ENCODE results near the gene TFDP1.

TFDP1 gene

GRCh38 chr13:113647351-113648215 is 63.0 kb downstream of the TFDP1 start:
- TF ChIP-seq, protein P1, sequence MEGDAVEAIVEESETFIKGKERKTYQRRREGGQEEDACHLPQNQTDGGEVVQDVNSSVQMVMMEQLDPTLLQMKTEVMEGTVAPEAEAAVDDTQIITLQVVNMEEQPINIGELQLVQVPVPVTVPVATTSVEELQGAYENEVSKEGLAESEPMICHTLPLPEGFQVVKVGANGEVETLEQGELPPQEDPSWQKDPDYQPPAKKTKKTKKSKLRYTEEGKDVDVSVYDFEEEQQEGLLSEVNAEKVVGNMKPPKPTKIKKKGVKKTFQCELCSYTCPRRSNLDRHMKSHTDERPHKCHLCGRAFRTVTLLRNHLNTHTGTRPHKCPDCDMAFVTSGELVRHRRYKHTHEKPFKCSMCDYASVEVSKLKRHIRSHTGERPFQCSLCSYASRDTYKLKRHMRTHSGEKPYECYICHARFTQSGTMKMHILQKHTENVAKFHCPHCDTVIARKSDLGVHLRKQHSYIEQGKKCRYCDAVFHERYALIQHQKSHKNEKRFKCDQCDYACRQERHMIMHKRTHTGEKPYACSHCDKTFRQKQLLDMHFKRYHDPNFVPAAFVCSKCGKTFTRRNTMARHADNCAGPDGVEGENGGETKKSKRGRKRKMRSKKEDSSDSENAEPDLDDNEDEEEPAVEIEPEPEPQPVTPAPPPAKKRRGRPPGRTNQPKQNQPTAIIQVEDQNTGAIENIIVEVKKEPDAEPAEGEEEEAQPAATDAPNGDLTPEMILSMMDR (IDR thresholded peaks at IDR 0.05; ENCODE audit: insufficient read depth, low read length, poor library complexity, severe bottlenecking), result no peak
- no peak for TF ChIP-seq EZH2phosphoT487 (conservative IDR thresholded peaks at IDR 0.05; ENCODE audit: low read length)
- no peak overlapping the region for H3K4me3 ChIP-seq (ENCODE audit: insufficient read depth, low read length, poor library complexity, severe bottlenecking)
- no peaks in the 10 kb centered on the region for H3K36me3 ChIP-seq (ENCODE audit: low read length)
- H3K9me3 ChIP-seq (ENCODE audit: insufficient read depth, low read length), result no peaks in the 10 kb centered on the region
- H3F3A ChIP-seq (ENCODE audit: insufficient read depth), result peaks cover 11% of the 10 kb centered on the region; the same call in 1 of the 2 replicates
- no peak overlapping the region for H3K27ac ChIP-seq (ENCODE audit: low read depth, low read length)
- no peak overlapping the region for H3K9ac ChIP-seq (ENCODE audit: low read length)
- H3K27me3 ChIP-seq (ENCODE audit: low read length), result no peaks in the 10 kb centered on the region
- H3K4me2 ChIP-seq (ENCODE audit: low read depth, low read length, poor library complexity, severe bottlenecking), result no peak overlapping the region
- H4K20me1 ChIP-seq (ENCODE audit: low read depth, low read length), result no peaks in the 10 kb centered on the region
- H3K9me2 ChIP-seq (replicated peaks; ENCODE audit: insufficient read depth, low read length), result no peaks in the 10 kb centered on the region
- H3K79me2 ChIP-seq (ENCODE audit: insufficient read depth, low read length), result no peaks in the 10 kb centered on the region
- no peak overlapping the region for H2AFZ ChIP-seq (ENCODE audit: low read depth, low read length, severe bottlenecking)

DNA sequence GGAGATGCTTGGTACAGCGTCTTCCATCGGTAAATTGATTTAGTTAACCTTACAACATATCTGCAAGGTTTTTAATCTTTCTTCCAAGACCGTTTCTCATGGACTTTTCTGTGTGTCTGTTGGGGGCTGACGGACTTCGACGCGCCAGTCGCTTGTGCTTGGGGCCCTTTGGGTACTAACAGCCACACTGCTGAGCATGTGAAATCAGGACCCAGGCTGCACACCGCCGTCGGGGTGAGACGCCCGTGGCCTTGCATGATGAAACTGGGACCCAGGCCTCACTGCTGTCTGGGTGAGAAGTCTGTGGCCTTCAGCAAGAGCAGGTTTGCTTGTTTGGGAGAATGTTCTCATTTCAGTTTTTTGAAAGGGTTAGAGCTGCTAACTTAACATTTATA is 63.7 kb downstream of the TFDP1 start:
- H2AFZ ChIP-seq (ENCODE audit: low read depth, low read length, severe bottlenecking), result no peak overlapping the region
- H3K27me3 ChIP-seq (ENCODE audit: low read length), result no peaks in the 10 kb centered on the region
- no peak overlapping the region for H3K4me3 ChIP-seq (ENCODE audit: insufficient read depth, low read length, poor library complexity, severe bottlenecking)
- no peaks in the 10 kb centered on the region for H3K36me3 ChIP-seq (ENCODE audit: low read length)
- H3K9me3 ChIP-seq (ENCODE audit: insufficient read depth, low read length), result no peaks in the 10 kb centered on the region
- no peak overlapping the region for H3K27ac ChIP-seq (ENCODE audit: low read depth, low read length)
- H3K9me2 ChIP-seq (replicated peaks; ENCODE audit: insufficient read depth, low read length), result no peaks in the 10 kb centered on the region
- H3K4me2 ChIP-seq (ENCODE audit: low read depth, low read length, poor library complexity, severe bottlenecking), result no peak overlapping the region
- no peak overlapping the region for H3K9ac ChIP-seq (ENCODE audit: low read length)
- TF ChIP-seq, protein P1 (IDR thresholded peaks at IDR 0.05; ENCODE audit: insufficient read depth, low read length, poor library complexity, severe bottlenecking), result no peak
- no peak for TF ChIP-seq EZH2phosphoT487 (conservative IDR thresholded peaks at IDR 0.05; ENCODE audit: low read length)
- H4K20me1 ChIP-seq (ENCODE audit: low read depth, low read length), result no peaks in the 10 kb centered on the region
- H3F3A ChIP-seq (ENCODE audit: insufficient read depth), result peaks cover 8% of the 10 kb centered on the region; the same call in 1 of the 2 replicates
- H3K79me2 ChIP-seq (ENCODE audit: insufficient read depth, low read length), result no peaks in the 10 kb centered on the region

- Histone ChIP-seq H3K4me2 (ENCODE audit: low read depth, low read length, poor library complexity, severe bottlenecking) (no peak overlapping the region), H4K20me1 (ENCODE audit: low read depth, low read length) (no peaks in the 10 kb centered on the region), H3F3A (ENCODE audit: insufficient read depth) (peaks cover 4% of the 10 kb centered on the region; the same call in 1 of the 2 replicates), H3K9me2 (replicated peaks; ENCODE audit: insufficient read depth, low read length) (no peaks in the 10 kb centered on the region), H2AFZ (ENCODE audit: low read depth, low read length, severe bottlenecking) (no peak overlapping the region), H3K9me3 (ENCODE audit: insufficient read depth, low read length) (no peaks in the 10 kb centered on the region), H3K9ac (ENCODE audit: low read length) (no peak overlapping the region), H3K27me3 (ENCODE audit: low read length) (no peaks in the 10 kb centered on the region), H3K36me3 (ENCODE audit: low read length) (no peaks in the 10 kb centered on the region), H3K79me2 (ENCODE audit: insufficient read depth, low read length) (no peaks in the 10 kb centered on the region), H3K4me3 (ENCODE audit: insufficient read depth, low read length, poor library complexity, severe bottlenecking) (no peak overlapping the region), H3K27ac (ENCODE audit: low read depth, low read length) (no peak overlapping the region)
- TF ChIP-seq, protein P1 (IDR thresholded peaks at IDR 0.05; ENCODE audit: insufficient read depth, low read length, poor library complexity, severe bottlenecking), result no peak
- no peak for TF ChIP-seq EZH2phosphoT487 (conservative IDR thresholded peaks at IDR 0.05; ENCODE audit: low read length)
Measured at GRCh38 chr13:113649212-113649611, 64.7 kb downstream of the TFDP1 start.
